ENCODE results near the gene TSR1. TPM values are rescaled to one million over a fixed set of nuclear protein-coding genes. Genes with fewer than 3 reads are reported as not detected.

TSR1 gene
- total RNA-seq, 1 experiment from 2014 or later, result 44.7 TPM

GRCh38 chr17:2369039-2369438 is 32.8 kb upstream of the TSR1 start:
- CTCF ChIA-PET, result no interaction called here
- H3K27ac ChIP-seq (ENCODE audit: low read length), result no peak overlapping the region
- POLR2A ChIA-PET, result no interaction called here
- H3K36me3 ChIP-seq (ENCODE audit: control insufficient read depth, insufficient read depth, low read length), result no peaks in the 10 kb centered on the region
- ATAC-seq, result no peak
- intact Hi-C loops (cut with micrococcal nuclease; ENCODE audit: unreplicated experiment), result no loop called here
- no peak overlapping the region for H3K4me3 ChIP-seq (ENCODE audit: low read depth in 2 of 2, low read length in 2 of 2)
- H3K27me3 ChIP-seq (ENCODE audit: control insufficient read depth, insufficient read depth, low read length), result no peaks in the 10 kb centered on the region
- H3K9me3 ChIP-seq (ENCODE audit: control insufficient read depth, insufficient read depth, low read depth, low read length), result no peaks in the 10 kb centered on the region
- DNase-seq (ENCODE audit: low read depth, low spot score), result no peak
- in situ Hi-C loops (cut with HindIII; ENCODE audit: low pct_unique_long_range_greater_than_20kb, low sequenced_read_pairs), result no loop called here
- no peaks in the 10 kb centered on the region for H3K4me1 ChIP-seq (ENCODE audit: control insufficient read depth, insufficient read depth, low read length)
- BruUV-seq (replicated peaks), result no TSS peak
- TF ChIP-seq, protein P1, sequence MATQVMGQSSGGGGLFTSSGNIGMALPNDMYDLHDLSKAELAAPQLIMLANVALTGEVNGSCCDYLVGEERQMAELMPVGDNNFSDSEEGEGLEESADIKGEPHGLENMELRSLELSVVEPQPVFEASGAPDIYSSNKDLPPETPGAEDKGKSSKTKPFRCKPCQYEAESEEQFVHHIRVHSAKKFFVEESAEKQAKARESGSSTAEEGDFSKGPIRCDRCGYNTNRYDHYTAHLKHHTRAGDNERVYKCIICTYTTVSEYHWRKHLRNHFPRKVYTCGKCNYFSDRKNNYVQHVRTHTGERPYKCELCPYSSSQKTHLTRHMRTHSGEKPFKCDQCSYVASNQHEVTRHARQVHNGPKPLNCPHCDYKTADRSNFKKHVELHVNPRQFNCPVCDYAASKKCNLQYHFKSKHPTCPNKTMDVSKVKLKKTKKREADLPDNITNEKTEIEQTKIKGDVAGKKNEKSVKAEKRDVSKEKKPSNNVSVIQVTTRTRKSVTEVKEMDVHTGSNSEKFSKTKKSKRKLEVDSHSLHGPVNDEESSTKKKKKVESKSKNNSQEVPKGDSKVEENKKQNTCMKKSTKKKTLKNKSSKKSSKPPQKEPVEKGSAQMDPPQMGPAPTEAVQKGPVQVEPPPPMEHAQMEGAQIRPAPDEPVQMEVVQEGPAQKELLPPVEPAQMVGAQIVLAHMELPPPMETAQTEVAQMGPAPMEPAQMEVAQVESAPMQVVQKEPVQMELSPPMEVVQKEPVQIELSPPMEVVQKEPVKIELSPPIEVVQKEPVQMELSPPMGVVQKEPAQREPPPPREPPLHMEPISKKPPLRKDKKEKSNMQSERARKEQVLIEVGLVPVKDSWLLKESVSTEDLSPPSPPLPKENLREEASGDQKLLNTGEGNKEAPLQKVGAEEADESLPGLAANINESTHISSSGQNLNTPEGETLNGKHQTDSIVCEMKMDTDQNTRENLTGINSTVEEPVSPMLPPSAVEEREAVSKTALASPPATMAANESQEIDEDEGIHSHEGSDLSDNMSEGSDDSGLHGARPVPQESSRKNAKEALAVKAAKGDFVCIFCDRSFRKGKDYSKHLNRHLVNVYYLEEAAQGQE (IDR thresholded peaks at IDR 0.05; ENCODE audit: insufficient read depth in 1 of 2, low read depth in 2 of 2, low read length in 1 of 2), result no peak
- TF ChIP-seq POLR2AphosphoS5 (IDR thresholded peaks at IDR 0.05; ENCODE audit: low read depth, low read length) (no peak), TCF7L2 (IDR thresholded peaks at IDR 0.05; ENCODE audit: low read depth, low read length) (no peak), SIN3A (IDR thresholded peaks at IDR 0.05; ENCODE audit: borderline replicate concordance, insufficient read depth, low read depth, low read length) (no peak)
- TF ChIP-seq, protein P2, sequence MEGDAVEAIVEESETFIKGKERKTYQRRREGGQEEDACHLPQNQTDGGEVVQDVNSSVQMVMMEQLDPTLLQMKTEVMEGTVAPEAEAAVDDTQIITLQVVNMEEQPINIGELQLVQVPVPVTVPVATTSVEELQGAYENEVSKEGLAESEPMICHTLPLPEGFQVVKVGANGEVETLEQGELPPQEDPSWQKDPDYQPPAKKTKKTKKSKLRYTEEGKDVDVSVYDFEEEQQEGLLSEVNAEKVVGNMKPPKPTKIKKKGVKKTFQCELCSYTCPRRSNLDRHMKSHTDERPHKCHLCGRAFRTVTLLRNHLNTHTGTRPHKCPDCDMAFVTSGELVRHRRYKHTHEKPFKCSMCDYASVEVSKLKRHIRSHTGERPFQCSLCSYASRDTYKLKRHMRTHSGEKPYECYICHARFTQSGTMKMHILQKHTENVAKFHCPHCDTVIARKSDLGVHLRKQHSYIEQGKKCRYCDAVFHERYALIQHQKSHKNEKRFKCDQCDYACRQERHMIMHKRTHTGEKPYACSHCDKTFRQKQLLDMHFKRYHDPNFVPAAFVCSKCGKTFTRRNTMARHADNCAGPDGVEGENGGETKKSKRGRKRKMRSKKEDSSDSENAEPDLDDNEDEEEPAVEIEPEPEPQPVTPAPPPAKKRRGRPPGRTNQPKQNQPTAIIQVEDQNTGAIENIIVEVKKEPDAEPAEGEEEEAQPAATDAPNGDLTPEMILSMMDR (IDR thresholded peaks at IDR 0.05), result no peak

DNA sequence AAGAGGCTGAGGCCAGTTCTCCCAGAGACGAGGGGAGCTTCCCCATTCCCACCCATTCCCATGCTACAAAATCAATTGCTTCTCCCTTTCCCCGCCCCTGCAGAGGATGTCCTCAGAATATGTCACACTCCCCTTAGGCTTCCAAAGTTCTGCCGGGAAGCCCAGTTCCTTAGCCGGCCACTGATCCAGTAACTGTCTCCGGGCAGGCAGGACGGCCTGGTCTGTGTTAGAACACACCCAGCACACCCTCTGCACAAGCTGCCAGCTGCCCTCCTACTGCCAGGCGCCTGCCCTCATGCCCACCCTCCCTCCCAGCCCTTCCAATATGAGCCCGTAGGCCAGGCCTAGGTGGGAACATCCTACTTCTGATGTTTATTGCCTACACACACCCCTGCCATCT is 32.1 kb upstream of the TSR1 start:
- POLR2A ChIA-PET, result no interaction called here
- intact Hi-C loops (cut with micrococcal nuclease; ENCODE audit: unreplicated experiment), result no loop called here
- CTCF ChIA-PET, result no interaction called here
- TF ChIP-seq, protein P2 (IDR thresholded peaks at IDR 0.05), result no peak
- TF ChIP-seq TCF7L2 (IDR thresholded peaks at IDR 0.05; ENCODE audit: low read depth, low read length), result no peak
- no peak for TF ChIP-seq SIN3A (IDR thresholded peaks at IDR 0.05; ENCODE audit: borderline replicate concordance, insufficient read depth, low read depth, low read length)
- TF ChIP-seq POLR2AphosphoS5 (IDR thresholded peaks at IDR 0.05; ENCODE audit: low read depth, low read length), result no peak
- TF ChIP-seq, protein P1 (IDR thresholded peaks at IDR 0.05; ENCODE audit: insufficient read depth in 1 of 2, low read depth in 2 of 2, low read length in 1 of 2), result no peak
- Histone ChIP-seq H3K4me3 (ENCODE audit: low read depth in 2 of 2, low read length in 2 of 2) (no peak overlapping the region), H3K9me3 (ENCODE audit: control insufficient read depth, insufficient read depth, low read depth, low read length) (no peaks in the 10 kb centered on the region), H3K36me3 (ENCODE audit: control insufficient read depth, insufficient read depth, low read length) (no peaks in the 10 kb centered on the region), H3K27ac (ENCODE audit: low read length) (no peak overlapping the region), H3K27me3 (ENCODE audit: control insufficient read depth, insufficient read depth, low read length) (no peaks in the 10 kb centered on the region), H3K4me1 (ENCODE audit: control insufficient read depth, insufficient read depth, low read length) (no peaks in the 10 kb centered on the region)
- ATAC-seq (no peak), DNase-seq (ENCODE audit: low read depth, low spot score) (no peak)
- BruUV-seq (replicated peaks), result no TSS peak
- in situ Hi-C loops (cut with HindIII; ENCODE audit: low pct_unique_long_range_greater_than_20kb, low sequenced_read_pairs), result no loop called here
